ENCODE data around the gene ASB16. TPM values are rescaled to one million over a fixed set of nuclear protein-coding genes. Genes with fewer than 3 reads are reported as not detected.

Gene ASB16, protein sequence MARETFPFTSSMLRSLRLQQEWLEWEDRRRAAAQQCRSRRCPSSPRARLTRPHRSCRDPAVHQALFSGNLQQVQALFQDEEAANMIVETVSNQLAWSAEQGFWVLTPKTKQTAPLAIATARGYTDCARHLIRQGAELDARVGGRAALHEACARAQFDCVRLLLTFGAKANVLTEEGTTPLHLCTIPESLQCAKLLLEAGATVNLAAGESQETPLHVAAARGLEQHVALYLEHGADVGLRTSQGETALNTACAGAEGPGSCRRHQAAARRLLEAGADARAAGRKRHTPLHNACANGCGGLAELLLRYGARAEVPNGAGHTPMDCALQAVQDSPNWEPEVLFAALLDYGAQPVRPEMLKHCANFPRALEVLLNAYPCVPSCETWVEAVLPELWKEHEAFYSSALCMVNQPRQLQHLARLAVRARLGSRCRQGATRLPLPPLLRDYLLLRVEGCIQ
- total RNA-seq (under 1 TPM in 1 of 5 donors, not detected in 4; 0.15 TPM), total RNA-seq (0 to 0.34 (median 0) reads per million in 29 experiments)
- not detected for total RNA-seq (2013)

DNA sequence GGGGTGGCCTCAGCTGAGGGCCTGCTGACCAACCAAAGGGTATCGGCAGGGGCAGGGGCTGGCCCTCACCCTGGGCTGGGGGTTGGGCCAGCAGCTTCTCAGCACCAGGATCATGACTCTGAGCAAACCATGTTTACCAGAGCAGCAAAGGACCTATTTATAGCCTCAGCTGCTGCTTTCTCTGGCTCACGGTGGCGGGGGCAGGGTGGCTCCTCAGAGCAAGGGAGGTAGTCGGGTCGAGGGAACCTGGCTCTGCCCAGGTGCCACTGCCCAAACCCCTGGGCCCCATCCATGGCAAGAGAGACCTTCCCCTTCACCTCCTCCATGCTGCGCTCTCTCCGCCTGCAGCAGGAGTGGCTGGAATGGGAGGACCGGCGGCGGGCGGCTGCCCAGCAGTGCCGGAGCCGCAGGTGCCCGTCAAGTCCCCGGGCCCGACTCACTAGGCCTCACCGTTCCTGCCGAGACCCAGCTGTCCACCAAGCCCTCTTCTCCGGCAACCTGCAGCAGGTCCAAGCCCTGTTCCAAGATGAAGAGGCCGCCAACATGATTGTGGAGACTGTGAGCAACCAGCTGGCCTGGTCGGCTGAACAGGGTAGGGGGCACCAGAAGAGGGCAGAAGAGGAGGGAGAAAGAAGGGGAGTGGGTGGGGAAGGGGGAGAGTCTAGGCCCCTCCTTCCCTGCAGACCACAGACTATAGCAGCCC is at the start of gene ASB16:
TSS of gene ASB16 (plus strand) at position 206 of the 703 bp plus-strand sequence. CDS start at position 292, 86 bp downstream.
- Histone ChIP-seq H3K9me3 (no peaks in the 10 kb centered on the region), H3K4me3 (ENCODE audit: control insufficient read depth in 1 of 2, extremely low read depth in 1 of 2, low read length in 1 of 2) (no peak within 1 kb of the TSS), H3K36me3 (ENCODE audit: control insufficient read depth in 2 of 2, extremely low read depth in 1 of 2, insufficient read depth in 1 of 2, low read length in 1 of 2) (peaks cover 0 to 4% of the 10 kb centered on the region in 2 donors), H3K27ac (ENCODE audit: low read length) (no peak within 1 kb of the TSS), H3K4me1 (ENCODE audit: control insufficient read depth in 1 of 2, extremely low read depth in 1 of 2, insufficient read depth in 2 of 2, low read length in 2 of 2) (peaks cover 0 to 12% of the 10 kb centered on the region in 2 experiments), H3K27me3 (replicated peaks in 1 of 2; ENCODE audit: control insufficient read depth in 2 of 2, extremely low read depth in 1 of 2, insufficient read depth in 2 of 2, low read length in 1 of 2) (no peaks in the 10 kb centered on the region)
- ATAC-seq (replicated peaks in 1 of 4) (no peak), DNase-seq (no peak)
- 65% methylated on average over 9 of the region's 21 CpGs for WGBS (ENCODE audit: insufficient coverage)
- Mint-ChIP-seq H3K4me3 (no peak within 1 kb of the TSS), H3K36me3 (peaks cover 3% of the 10 kb centered on the region), H3K9me3 (no peaks in the 10 kb centered on the region), H3K27ac (peak within 1 kb of the TSS in 1 of 2 donors; percentile 66), H3K27me3 (no peaks in the 10 kb centered on the region), H3K4me1 (peaks cover 9 to 15% (median 13%) of the 10 kb centered on the region in 3 donors)
- POLR2A ChIA-PET, result no interaction called here
- CTCF ChIA-PET, result interaction anchor here (0.7 kb wide), 2 partner anchors 98 to 162 kb away, joined by 3 to 4 read pairs; no protein-coding TSS in a partner anchor

DNA sequence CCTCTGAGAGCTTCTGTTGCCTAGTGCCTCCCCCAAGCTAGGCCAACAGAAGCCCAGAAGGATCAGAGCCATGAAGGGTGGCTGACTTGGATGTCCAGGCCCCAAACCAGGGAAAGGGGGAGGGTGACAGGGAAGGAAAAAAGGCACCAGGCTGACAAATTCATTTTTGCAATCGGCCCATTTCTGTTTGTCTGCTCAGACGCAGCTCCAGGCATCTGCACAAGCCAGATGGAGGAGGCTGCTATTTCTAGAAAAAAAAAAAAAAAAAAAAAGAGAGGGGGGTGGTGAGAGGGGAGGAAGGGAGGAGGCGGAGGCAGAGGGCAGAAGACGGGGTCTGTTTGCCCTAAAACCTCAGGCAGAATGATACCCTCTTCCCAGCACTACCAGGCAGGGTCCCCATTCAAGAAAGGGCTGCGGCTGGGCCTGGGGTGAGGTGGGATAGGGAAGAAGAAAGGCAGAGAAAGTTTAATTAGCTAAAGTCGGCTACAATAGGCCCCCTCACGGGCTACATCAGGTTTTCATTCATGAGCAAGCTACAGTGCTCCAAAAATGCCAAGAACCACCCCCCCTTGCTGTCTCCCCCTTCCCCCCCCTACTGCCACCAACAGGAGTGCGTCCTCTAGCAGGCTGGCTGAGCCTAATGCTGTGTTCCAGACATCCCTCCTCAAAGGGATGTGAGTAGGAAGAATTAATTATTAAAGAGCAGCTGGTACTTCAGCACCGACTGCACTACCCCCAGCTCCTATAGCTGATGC is 49.5 kb upstream of the ASB16 start:
- POLR2A ChIA-PET, result interaction anchor here in 1 of 2 donors (0.6 kb wide), 1 partner anchor 101 kb away, joined by 9 read pairs; no protein-coding TSS in a partner anchor
- peaks cover 9% of the 10 kb centered on the region for H3K36me3 Mint-ChIP-seq
- peaks cover 58 to 64% (median 60%) of the 10 kb centered on the region in 3 donors for H3K4me1 Mint-ChIP-seq
- H3K4me1 ChIP-seq (ENCODE audit: control insufficient read depth in 1 of 2, extremely low read depth in 1 of 2, insufficient read depth in 2 of 2, low read length in 2 of 2), result peaks cover 16 to 46% of the 10 kb centered on the region in 2 experiments
- H3K4me3 ChIP-seq (ENCODE audit: control insufficient read depth in 1 of 2, extremely low read depth in 1 of 2, low read length in 1 of 2), result no peak overlapping the region
- H3K36me3 ChIP-seq (ENCODE audit: control insufficient read depth in 2 of 2, extremely low read depth in 1 of 2, insufficient read depth in 1 of 2, low read length in 1 of 2), result peaks cover 4 to 5% of the 10 kb centered on the region in 2 donors
- no CpG with 5 or more reads among the region's 9 CpGs for WGBS (ENCODE audit: insufficient coverage)
- H3K27ac ChIP-seq (ENCODE audit: low read length), result no peak overlapping the region
- no peaks in the 10 kb centered on the region for H3K9me3 Mint-ChIP-seq
- ATAC-seq (replicated peaks in 1 of 4), result no peak
- peak overlapping the region in 1 of 2 donors; percentile 48 for H3K27ac Mint-ChIP-seq
- no peaks in the 10 kb centered on the region for H3K27me3 Mint-ChIP-seq
- H3K27me3 ChIP-seq (replicated peaks in 1 of 2; ENCODE audit: control insufficient read depth in 2 of 2, extremely low read depth in 1 of 2, insufficient read depth in 2 of 2, low read length in 1 of 2), result no peaks in the 10 kb centered on the region
- H3K9me3 ChIP-seq, result no peaks in the 10 kb centered on the region
- no peak for DNase-seq
- H3K4me3 Mint-ChIP-seq, result peak overlapping the region; percentile 83 to 90 (median 87)
- CTCF ChIA-PET, result interaction anchor here (0.7 kb wide), 2 partner anchors 14 to 344 kb away, joined by 6 read pairs; no protein-coding TSS in a partner anchor

- H3K36me3 Mint-ChIP-seq, result no peaks in the 10 kb centered on the region
- H3K27ac Mint-ChIP-seq, result peak overlapping the region; percentile 57 to 79
- H3K4me3 Mint-ChIP-seq, result peak overlapping the region; percentile 83 to 90 (median 87)
- Histone ChIP-seq H3K9me3 (no peaks in the 10 kb centered on the region), H3K27ac (ENCODE audit: low read length) (no peak overlapping the region), H3K4me3 (ENCODE audit: control insufficient read depth in 1 of 2, extremely low read depth in 1 of 2, low read length in 1 of 2) (peak overlapping the region; percentile 84 to 91), H3K4me1 (ENCODE audit: control insufficient read depth in 1 of 2, extremely low read depth in 1 of 2, insufficient read depth in 2 of 2, low read length in 2 of 2) (peaks cover 16 to 44% of the 10 kb centered on the region in 2 experiments), H3K27me3 (replicated peaks in 1 of 2; ENCODE audit: control insufficient read depth in 2 of 2, extremely low read depth in 1 of 2, insufficient read depth in 2 of 2, low read length in 1 of 2) (no peaks in the 10 kb centered on the region), H3K36me3 (ENCODE audit: control insufficient read depth in 2 of 2, extremely low read depth in 1 of 2, insufficient read depth in 1 of 2, low read length in 1 of 2) (peaks cover 0 to 2% of the 10 kb centered on the region in 2 donors)
- no CpG with 5 or more reads among the region's 1 CpG for WGBS (ENCODE audit: insufficient coverage)
- POLR2A ChIA-PET, result interaction anchor here in 1 of 2 donors (0.6 to 0.8 kb wide), 2 partner anchors 11 to 99 kb away, joined by 3 to 9 read pairs; no protein-coding TSS in a partner anchor
- ATAC-seq (replicated peaks in 1 of 4) (no peak), DNase-seq (no peak)
- no peaks in the 10 kb centered on the region for H3K9me3 Mint-ChIP-seq
- no peaks in the 10 kb centered on the region for H3K27me3 Mint-ChIP-seq
- CTCF ChIA-PET, result interaction anchor here in 1 of 2 donors (0.7 kb wide), 1 partner anchor 64 kb away, joined by 3 read pairs; the partner anchor contains the start of gene TMUB2
- H3K4me1 Mint-ChIP-seq, result peaks cover 51 to 54% (median 52%) of the 10 kb centered on the region in 3 donors
These were observed 48.3 kb upstream of the ASB16 start for GRCh38 chr17:44121997-44122815.

DNA sequence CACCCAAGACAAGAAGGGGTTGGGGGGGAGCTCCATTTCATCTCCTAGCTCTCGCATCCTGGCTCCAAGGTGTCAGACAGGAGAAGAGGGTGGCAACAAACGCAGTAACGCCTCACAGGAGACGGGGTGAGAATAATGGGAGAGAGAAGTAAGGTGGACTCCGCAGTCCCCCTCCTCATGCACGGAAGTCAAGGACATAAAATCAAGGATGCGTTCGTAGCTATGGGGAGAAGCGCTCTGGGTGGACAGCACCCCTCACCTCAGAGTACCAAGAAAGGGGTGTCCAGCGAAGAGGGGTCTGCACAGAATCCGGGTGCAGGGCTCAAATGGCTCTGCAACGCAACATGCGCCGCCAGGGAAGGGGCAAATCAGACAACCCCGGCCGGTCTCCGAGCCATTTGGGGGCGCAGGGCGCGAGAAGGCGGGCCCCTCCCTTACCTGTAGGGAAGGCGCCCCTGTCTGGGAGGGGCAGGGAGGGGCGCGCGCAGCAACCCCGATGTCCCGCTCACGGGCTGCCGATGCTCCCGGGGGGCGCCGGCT is 47.6 kb upstream of the ASB16 start:
- H3K36me3 Mint-ChIP-seq, result no peaks in the 10 kb centered on the region
- WGBS (ENCODE audit: insufficient coverage), result 2% methylated on average over 22 of the region's 32 CpGs
- peak; percentile 16 to 31 (median 21) for ATAC-seq (replicated peaks in 1 of 4)
- H3K4me3 Mint-ChIP-seq, result peak overlapping the region; percentile 83 to 90 (median 87)
- Histone ChIP-seq H3K4me1 (ENCODE audit: control insufficient read depth in 1 of 2, extremely low read depth in 1 of 2, insufficient read depth in 2 of 2, low read length in 2 of 2) (peaks cover 16 to 44% of the 10 kb centered on the region in 2 experiments), H3K9me3 (no peaks in the 10 kb centered on the region), H3K27ac (ENCODE audit: low read length) (peak overlapping the region; percentile 0), H3K27me3 (replicated peaks in 1 of 2; ENCODE audit: control insufficient read depth in 2 of 2, extremely low read depth in 1 of 2, insufficient read depth in 2 of 2, low read length in 1 of 2) (no peaks in the 10 kb centered on the region), H3K36me3 (ENCODE audit: control insufficient read depth in 2 of 2, extremely low read depth in 1 of 2, insufficient read depth in 1 of 2, low read length in 1 of 2) (no peaks in the 10 kb centered on the region), H3K4me3 (ENCODE audit: control insufficient read depth in 1 of 2, extremely low read depth in 1 of 2, low read length in 1 of 2) (peak overlapping the region; percentile 84 to 91)
- peaks cover 49 to 53% (median 52%) of the 10 kb centered on the region in 3 donors for H3K4me1 Mint-ChIP-seq
- DNase-seq, result peak in 17 of 35 experiments; percentile 4 to 39 (median 17)
- ChIA-PET POLR2A (interaction anchor here (0.6 to 0.8 kb wide), 3 partner anchors 12 to 592 kb away, joined by 3 to 10 read pairs (median 3); no protein-coding TSS in a partner anchor), CTCF (interaction anchor here in 1 of 2 donors (0.5 to 1.3 kb wide), 12 partner anchors 10 to 263 kb away, joined by 3 to 12 read pairs (median 4); partner anchors contain the start of gene TMUB2)
- no peaks in the 10 kb centered on the region for H3K27me3 Mint-ChIP-seq
- no peaks in the 10 kb centered on the region for H3K9me3 Mint-ChIP-seq
- H3K27ac Mint-ChIP-seq, result peak overlapping the region; percentile 57 to 79

Measured in T-cell (primary cell).